Astrocyte (in vitro differentiated cells and primary cell): ENCODE measurements around the gene FAM124A. TPM values are rescaled to one million over a fixed set of nuclear protein-coding genes. Genes with fewer than 3 reads are reported as not detected.

Experiments
- DNase-seq: peaks from one replicate; pipeline ENCODE4 v3.0.0-alpha.2; 2010; ENCODE audit warnings: low read depth
- FAIRE-seq: peaks from 2 replicates; lab custom pipeline; 2011; peaks lifted over from hg19 to GRCh38; lab: Jason Lieb, UNC
- H2AFZ ChIP-seq: 2 replicates; pipeline ENCODE4 v1.6.0; 2012; ENCODE audit warnings: low read depth, low read length, inconsistent platforms
- H3K27ac ChIP-seq: 2 replicates; pipeline ENCODE4 v1.5.1; 2011; ENCODE audit warnings: low read depth, low read length, inconsistent platforms
- H3K27me3 ChIP-seq: 2 replicates; pipeline ENCODE4 v1.6.0; 2011; ENCODE audit warnings: low read length, inconsistent platforms; ENCODE audit not compliant: insufficient read depth
- H3K36me3 ChIP-seq: 2 replicates; pipeline ENCODE4 v1.5.1; 2011; ENCODE audit warnings: low read length, inconsistent platforms; ENCODE audit not compliant: insufficient read depth
- H3K4me1 ChIP-seq: 2 replicates; pipeline ENCODE4 v1.5.1; 2011; ENCODE audit warnings: low read length, inconsistent platforms; ENCODE audit not compliant: insufficient read depth
- H3K4me2 ChIP-seq: 2 replicates; pipeline ENCODE4 v1.6.0; 2012; ENCODE audit warnings: low read length, inconsistent platforms
- H3K4me3 ChIP-seq: 2 replicates; pipeline ENCODE4 v1.5.1; 2011; ENCODE audit warnings: low read depth, mild to moderate bottlenecking, low read length, inconsistent platforms; ENCODE audit not compliant: insufficient read depth
- H3K79me2 ChIP-seq: 2 replicates; pipeline ENCODE4 v1.6.0; 2012; ENCODE audit warnings: mild to moderate bottlenecking, low read length, inconsistent platforms; ENCODE audit not compliant: insufficient read depth
- H3K9ac ChIP-seq: 2 replicates; pipeline ENCODE4 v1.6.0; 2012; ENCODE audit warnings: mild to moderate bottlenecking, low read length, inconsistent platforms
- H3K9me3 ChIP-seq: 2 replicates; pipeline ENCODE4 v1.5.1; 2012; ENCODE audit warnings: low read depth, mild to moderate bottlenecking, low read length, inconsistent platforms; ENCODE audit not compliant: insufficient read depth
- H4K20me1 ChIP-seq: 2 replicates; pipeline ENCODE4 v1.6.0; 2012; ENCODE audit warnings: low read length, inconsistent platforms; ENCODE audit not compliant: insufficient read depth
- H3K27ac Mint-ChIP-seq: one replicate; pipeline ENCODE4 v1.8.0; 2021; ENCODE audit warnings: mild to moderate bottlenecking, mixed read lengths; ENCODE audit not compliant: unreplicated experiment
- H3K27me3 Mint-ChIP-seq: one replicate; pipeline ENCODE4 v1.8.0; 2021; ENCODE audit warnings: low read depth, mixed read lengths; ENCODE audit not compliant: unreplicated experiment
- H3K36me3 Mint-ChIP-seq: one replicate; pipeline ENCODE4 v1.8.0; 2021; ENCODE audit warnings: low read depth, mixed read lengths; ENCODE audit not compliant: unreplicated experiment
- H3K4me1 Mint-ChIP-seq: one replicate; pipeline ENCODE4 v1.8.0; 2021; ENCODE audit warnings: low read depth, mixed read lengths; ENCODE audit not compliant: unreplicated experiment
- H3K4me3 Mint-ChIP-seq: one replicate; pipeline ENCODE4 v1.8.0; 2021; ENCODE audit warnings: mild to moderate bottlenecking, moderate library complexity, mixed read lengths; ENCODE audit not compliant: unreplicated experiment
- H3K9me3 Mint-ChIP-seq: one replicate; pipeline ENCODE4 v1.8.0; 2021; ENCODE audit warnings: mild to moderate bottlenecking, mixed read lengths; ENCODE audit not compliant: unreplicated experiment
- EZH2 ChIP-seq: IDR thresholded peaks from 2 replicates; pipeline ENCODE4 v1.6.1; 2012; ENCODE audit warnings: mild to moderate bottlenecking, low read length, inconsistent platforms; ENCODE audit not compliant: insufficient read depth
- total RNA-seq: library from RNA; stranded (reverse); gene quantifications from 2 replicates; pipeline ENCODE4 v1.2.1, GENCODE V29; 2021
- TF ChIP-seq, protein P1 (sequence below): IDR thresholded peaks from 2 replicates; pipeline ENCODE4 v1.5.1; 2011; ENCODE audit warnings: low read depth, mild to moderate bottlenecking, inconsistent platforms, low read length, moderate library complexity; ENCODE audit not compliant: insufficient read depth

FAM124A gene
- total RNA-seq, 1 donor from 2014 or later = 1.1 TPM

DNA sequence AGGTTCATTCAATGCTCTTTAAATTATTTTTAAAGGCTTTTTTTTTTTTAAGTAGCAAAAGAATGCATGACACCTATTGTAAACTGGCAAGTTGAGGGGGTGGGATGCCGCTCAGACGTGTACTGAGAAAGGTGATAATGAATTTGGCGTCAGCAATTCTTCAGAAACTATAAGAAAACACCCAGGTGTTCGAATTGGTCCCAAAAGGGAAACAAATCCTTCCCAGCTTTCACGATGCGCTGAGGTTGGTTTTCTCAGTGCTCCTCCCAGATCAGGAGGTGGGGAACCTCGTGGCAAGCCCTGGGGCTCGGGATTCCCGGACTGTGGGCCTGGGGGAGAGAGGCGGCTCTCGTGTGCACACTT lies 543 bp upstream of the FAM124A start:
- H3K9me3 ChIP-seq = no peaks in the 10 kb centered on the region
- H3K36me3 ChIP-seq = no peaks in the 10 kb centered on the region
- peak overlapping the region; percentile 98 for H2AFZ ChIP-seq
- H3K4me2 ChIP-seq = peak overlapping the region; percentile 97
- H3K27me3 Mint-ChIP-seq = peaks cover 43% of the 10 kb centered on the region
- no peak for FAIRE-seq
- peak overlapping the region; percentile 66 for H3K4me3 ChIP-seq
- no peak overlapping the region for H3K27ac ChIP-seq
- H3K9ac ChIP-seq = peak overlapping the region; percentile 33
- H3K9me3 Mint-ChIP-seq = peaks cover 1% of the 10 kb centered on the region
- no peaks in the 10 kb centered on the region for H3K79me2 ChIP-seq
- no peaks in the 10 kb centered on the region for H3K4me1 ChIP-seq
- H4K20me1 ChIP-seq = no peaks in the 10 kb centered on the region
- H3K4me1 Mint-ChIP-seq = peaks cover 3% of the 10 kb centered on the region
- H3K4me3 Mint-ChIP-seq = peak overlapping the region; percentile 86
- DNase-seq = no peak
- TF ChIP-seq, protein P1, sequence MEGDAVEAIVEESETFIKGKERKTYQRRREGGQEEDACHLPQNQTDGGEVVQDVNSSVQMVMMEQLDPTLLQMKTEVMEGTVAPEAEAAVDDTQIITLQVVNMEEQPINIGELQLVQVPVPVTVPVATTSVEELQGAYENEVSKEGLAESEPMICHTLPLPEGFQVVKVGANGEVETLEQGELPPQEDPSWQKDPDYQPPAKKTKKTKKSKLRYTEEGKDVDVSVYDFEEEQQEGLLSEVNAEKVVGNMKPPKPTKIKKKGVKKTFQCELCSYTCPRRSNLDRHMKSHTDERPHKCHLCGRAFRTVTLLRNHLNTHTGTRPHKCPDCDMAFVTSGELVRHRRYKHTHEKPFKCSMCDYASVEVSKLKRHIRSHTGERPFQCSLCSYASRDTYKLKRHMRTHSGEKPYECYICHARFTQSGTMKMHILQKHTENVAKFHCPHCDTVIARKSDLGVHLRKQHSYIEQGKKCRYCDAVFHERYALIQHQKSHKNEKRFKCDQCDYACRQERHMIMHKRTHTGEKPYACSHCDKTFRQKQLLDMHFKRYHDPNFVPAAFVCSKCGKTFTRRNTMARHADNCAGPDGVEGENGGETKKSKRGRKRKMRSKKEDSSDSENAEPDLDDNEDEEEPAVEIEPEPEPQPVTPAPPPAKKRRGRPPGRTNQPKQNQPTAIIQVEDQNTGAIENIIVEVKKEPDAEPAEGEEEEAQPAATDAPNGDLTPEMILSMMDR = no peak
- no peak for TF ChIP-seq EZH2
- H3K36me3 Mint-ChIP-seq = no peaks in the 10 kb centered on the region
- no peak overlapping the region for H3K27ac Mint-ChIP-seq
- peaks cover 52% of the 10 kb centered on the region for H3K27me3 ChIP-seq

DNA sequence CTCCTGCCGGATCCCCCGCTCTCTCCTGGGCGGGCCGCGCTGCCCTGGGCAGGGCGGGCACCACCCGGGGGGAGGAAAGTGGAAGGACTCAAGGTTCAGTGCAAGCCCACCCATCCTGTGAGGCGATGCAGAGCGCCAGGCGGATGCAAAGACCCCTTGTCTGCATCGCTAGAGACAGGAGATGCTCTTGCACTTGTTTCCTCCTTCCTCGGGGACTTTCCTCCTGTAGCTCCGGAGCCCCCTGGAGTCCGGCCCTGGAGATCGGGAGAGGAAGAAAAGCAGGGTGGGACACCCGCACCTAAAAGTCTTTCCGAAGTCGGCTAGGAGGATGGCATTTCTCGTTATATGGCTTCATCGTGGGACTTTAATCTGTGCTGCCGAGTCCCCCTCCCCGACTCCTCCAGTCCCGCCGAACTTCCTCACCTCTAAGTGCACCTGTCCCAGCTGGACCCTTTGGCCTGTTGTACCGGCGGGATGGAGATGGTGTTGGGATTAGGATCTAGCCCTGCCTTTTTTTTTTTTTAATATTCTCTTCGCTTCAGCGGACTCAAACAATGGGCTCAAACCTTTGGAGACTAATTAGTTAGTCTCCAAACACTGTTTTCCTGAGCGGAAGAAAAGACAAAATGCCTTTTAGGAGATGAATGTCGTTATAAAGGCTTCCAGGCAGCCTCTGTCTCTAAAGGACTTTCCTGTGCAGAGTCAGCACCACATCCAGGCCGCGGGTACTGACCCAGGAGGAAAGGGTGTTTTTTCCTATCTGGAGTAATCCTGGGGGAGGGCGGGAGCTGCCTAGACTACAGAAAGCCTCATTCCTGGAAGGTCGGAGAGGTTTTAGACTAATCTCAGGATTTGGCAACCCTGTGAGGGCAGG lies 725 bp downstream of the FAM124A start:
- H4K20me1 ChIP-seq = no peaks in the 10 kb centered on the region
- H3K36me3 Mint-ChIP-seq = no peaks in the 10 kb centered on the region
- DNase-seq = no peak
- H3K4me1 Mint-ChIP-seq = peaks cover 3% of the 10 kb centered on the region
- no peaks in the 10 kb centered on the region for H3K36me3 ChIP-seq
- no peaks in the 10 kb centered on the region for H3K4me1 ChIP-seq
- H3K27ac Mint-ChIP-seq = no peak overlapping the region
- no peak for FAIRE-seq
- no peak overlapping the region for H3K27ac ChIP-seq
- H3K9ac ChIP-seq = peak overlapping the region; percentile 37
- peak overlapping the region; percentile 83 for H2AFZ ChIP-seq
- TF ChIP-seq, protein P1 = no peak
- TF ChIP-seq EZH2 = peak; percentile 84
- H3K27me3 ChIP-seq = peaks cover 56% of the 10 kb centered on the region
- H3K4me2 ChIP-seq = peak overlapping the region; percentile 97
- peaks cover 1% of the 10 kb centered on the region for H3K9me3 Mint-ChIP-seq
- no peaks in the 10 kb centered on the region for H3K9me3 ChIP-seq
- no peaks in the 10 kb centered on the region for H3K79me2 ChIP-seq
- peak overlapping the region; percentile 81 for H3K4me3 Mint-ChIP-seq
- peaks cover 42% of the 10 kb centered on the region for H3K27me3 Mint-ChIP-seq
- H3K4me3 ChIP-seq = peak overlapping the region; percentile 52
